Stimulated activated CD8-positive, alpha-beta memory T cell treated with anti-CD3 and anti-CD28 coated beads, Interleukin-15, amount 100 ng/mL, for 48 hours (primary cell): ENCODE measurements around the gene DAPL1.

Source experiments
- DNase-seq, 2 donors: peaks; one replicate each; pipeline ENCODE4 v3.0.0-alpha.2; 2020; ENCODE audit warnings: low read depth in 2 of 2

DAPL1 gene

GRCh38 chr2:158777077-158777476, 18.0 kb upstream of the DAPL1 start:
- DNase-seq, result no peak

DNA sequence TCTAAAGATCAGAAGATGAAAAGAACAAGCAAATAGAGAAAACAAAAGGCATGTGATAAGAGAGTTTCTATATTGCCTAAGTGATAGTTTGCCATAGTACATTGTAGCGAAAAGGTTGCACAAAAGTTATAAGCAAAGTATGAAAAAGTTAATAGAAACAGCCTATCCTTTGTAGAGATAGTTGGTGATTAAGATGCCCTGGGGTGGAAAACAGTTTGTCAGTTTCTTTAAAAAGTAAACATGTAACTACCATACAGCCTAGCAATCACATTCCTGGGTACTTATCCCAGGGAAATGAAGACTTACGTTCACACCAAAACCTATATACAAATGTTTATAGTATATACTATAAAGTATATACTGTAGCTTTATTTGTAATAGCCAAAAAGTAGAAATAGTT, 16.9 kb upstream of the DAPL1 start:
- no peak for DNase-seq

DNA sequence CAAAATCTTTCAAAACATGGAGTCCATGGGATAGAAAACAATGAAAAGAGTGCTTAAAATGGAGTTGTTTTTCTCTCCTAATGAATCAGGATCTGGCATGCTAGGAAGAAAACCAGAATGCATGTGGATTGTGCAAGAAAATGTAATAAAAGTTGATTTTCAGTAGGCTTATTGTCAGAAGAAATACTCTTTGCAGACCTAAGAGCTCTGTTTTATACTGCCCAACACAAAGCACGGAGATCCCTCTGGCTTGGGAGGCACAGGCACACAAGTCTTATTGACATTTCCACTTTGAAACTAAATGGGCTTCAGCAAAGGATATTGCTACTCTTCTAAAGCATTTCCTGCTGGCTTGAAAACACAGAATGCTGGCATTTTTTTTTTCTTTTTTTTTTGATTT, 15.5 kb upstream of the DAPL1 start:
- no peak for DNase-seq

DNA sequence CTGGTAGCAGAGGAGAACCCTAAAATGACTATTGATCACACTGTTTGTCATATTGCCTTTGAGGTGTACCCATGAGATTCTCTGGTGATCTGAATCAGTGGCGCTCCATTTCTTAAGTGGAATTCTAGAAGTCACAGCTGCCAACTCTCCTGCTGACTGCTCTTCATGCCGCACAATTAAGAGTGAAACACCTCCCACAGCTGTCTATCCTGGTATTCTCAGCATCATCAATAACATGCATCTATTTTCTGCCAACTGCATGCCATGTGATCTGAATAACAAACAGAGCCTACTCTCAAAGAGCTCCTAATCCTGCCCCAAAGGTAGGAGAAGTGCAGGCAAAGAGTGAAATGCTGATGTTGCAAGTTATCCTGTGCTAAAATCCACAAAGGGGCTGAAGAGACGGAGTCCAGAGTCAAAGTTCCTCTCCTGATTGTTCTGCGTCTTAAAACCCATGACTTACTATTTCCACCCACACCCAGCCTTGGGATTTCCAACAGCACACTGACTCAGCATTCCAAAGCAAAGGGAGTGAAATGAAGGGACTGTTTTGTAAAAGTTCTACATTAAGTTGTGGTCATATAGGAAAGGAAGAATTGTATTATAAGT, 13.7 kb upstream of the DAPL1 start:
- no peak for DNase-seq

- no peak for DNase-seq
These were observed 13.0 kb upstream of the DAPL1 start for GRCh38 chr2:158782136-158782535.

DNA sequence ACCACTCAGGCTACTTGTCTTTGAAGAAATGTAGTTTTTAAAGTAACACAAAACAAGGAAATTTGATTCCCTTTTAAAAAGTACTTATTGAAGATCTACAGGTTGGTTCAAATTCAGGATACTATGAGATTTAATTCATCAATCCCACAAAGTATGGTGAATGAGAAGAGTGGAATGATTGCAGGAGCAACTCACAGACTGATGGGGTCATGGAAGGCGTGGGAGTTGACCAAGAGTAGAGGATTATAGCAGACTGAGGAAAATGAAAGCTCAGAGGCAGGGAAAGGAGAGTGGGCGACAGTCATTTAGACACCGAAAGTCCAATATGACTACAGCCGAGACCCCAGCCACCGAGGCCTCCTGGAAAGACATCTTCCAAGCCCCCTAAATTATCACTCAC, 12.5 kb upstream of the DAPL1 start:
- no peak for DNase-seq

GRCh38 chr2:158783923-158784322, 11.2 kb upstream of the DAPL1 start:
- DNase-seq, result no peak

DNA sequence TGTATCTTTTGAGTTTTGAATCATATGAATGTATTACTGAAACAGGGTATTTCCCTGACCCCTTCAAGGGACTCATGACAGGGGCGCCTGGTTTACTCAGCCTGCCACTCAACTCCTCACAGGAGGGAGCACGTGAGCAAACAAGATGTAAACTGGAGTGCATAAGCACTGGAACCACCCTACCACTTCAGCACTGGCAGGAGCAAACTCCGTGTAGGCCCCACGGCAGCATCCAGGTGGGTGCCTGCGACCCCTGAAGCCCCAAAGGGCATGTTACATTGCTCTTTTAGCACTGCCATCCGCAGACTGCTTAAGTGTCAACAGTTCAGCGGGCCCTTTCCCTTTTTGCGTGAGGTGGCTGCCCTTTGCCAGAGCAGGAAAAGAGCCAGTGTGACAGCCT, 8.2 kb upstream of the DAPL1 start:
- no peak for DNase-seq

GRCh38 chr2:158788951-158789350, 6.2 kb upstream of the DAPL1 start:
- no peak for DNase-seq

GRCh38 chr2:158796652-158797051, 1.5 kb downstream of the DAPL1 start:
- no peak for DNase-seq

GRCh38 chr2:158797963-158798700, 3.0 kb downstream of the DAPL1 start:
- DNase-seq, result no peak

DNA sequence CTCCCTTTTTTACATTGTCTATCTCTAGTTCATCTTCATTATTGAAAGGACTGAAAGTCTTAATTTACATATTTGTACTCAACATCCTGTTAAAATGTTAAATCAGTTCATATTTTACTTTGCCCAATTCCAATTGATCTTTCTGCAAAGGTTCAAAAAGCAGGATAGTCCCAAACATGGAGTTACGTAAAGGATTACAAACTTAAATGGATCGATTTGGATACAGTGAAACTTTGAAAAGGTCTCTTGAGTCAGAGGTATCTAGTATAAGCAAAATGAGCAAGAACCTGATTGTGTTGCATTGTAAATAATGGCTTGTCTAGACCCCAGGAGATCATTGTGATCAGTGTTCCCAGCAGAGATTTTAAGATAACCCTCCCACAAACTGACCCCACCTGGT, 4.1 kb downstream of the DAPL1 start:
- no peak for DNase-seq

- DNase-seq, result no peak
These were observed 8.4 kb downstream of the DAPL1 start for GRCh38 chr2:158803506-158803905.

- no peak for DNase-seq
These were observed 10.1 kb downstream of the DAPL1 start for GRCh38 chr2:158805255-158805654.

DNA sequence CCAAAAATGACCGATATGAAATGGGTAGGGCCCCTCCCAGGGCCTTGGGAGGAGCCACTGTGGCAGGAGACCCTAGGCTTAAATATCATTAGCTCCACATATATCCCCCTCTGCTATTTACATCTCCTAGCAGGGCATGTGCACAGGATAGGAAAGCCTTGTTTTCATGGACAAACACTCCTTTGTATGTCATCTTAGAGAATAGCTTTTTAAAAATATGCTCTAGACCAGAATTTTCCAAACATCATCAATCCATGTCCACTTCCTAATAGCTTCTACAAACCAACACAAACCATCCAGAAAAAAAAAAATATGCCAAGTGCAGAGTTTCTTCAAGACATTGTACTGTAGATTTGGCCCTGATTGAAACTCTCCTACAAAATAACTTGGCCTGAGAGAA, 10.8 kb downstream of the DAPL1 start:
- no peak for DNase-seq

- DNase-seq, result no peak
These were observed 11.8 kb downstream of the DAPL1 start for GRCh38 chr2:158806941-158807340.

DNA sequence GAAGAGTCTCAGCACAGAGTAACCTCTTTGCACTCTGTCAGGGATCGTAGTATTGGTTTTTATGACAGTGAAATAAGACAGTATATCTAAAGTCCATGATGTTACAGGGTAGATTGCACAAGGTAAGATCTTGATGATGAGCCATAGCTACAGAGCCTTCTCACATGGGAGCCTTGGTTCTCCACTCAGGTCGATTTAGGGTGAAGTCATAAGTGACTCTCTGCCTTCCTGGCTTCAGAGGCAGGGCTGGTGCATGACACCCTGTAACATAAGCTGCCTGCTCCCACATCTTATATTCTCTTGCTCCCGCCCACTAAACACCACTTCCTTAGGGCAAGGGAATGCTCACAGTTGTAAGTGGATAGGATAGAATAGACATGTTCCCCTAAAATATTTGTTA, 13.3 kb downstream of the DAPL1 start:
- no peak for DNase-seq

GRCh38 chr2:158809816-158810215, 14.7 kb downstream of the DAPL1 start:
- no peak for DNase-seq

DNA sequence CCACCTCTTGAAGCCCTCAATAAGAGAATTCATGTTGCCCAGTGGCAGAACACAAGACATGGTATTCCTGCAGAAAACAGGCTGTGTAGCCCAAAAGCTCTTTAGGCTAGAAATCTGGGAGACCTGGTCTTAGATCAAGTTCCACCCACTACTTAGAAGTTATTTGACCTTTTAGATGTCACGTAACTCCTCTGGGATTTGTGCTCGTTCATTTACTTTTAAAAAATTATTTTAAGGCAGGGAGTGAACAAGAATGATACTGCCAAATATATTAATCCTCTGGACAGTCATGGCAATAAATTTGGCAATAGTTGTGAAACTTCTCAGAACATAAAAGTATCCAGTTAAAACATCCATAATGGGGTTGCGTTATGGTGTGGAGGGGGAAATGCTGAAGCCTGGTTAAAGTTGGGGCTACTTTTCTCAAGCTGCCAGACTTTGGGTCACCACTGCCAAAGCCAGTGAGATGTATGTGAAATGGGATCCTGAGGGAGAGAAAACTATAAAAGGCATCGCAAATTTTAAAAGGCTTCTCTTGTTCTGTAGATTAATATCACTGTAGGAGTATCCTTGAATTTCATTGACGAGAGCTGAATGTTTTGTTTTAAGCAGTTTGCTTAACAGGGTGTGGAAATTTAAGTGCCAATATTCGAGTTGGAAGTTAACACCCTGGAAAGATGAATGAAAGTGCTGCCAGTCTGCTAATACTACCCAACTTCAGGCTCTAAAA, 15.8 kb downstream of the DAPL1 start:
- DNase-seq, result no peak

DNA sequence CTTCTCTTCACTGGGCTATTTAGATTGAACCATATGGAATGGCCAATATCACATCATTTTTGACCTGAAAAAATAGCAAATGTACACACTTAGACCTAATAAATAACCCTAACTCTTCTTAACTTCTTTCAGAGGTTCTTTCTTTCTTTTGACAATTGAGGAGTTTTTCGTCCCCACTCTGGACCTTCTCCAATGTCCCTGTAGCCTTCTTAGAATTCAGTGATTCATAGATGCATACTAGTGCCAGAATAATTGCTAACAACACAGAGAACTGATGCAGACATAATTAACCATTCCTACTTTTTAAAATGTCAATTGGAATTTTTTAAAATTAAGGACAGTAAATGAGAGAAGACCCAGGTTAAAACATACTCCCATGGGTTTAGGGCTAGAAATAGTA, 20.0 kb downstream of the DAPL1 start:
- DNase-seq, result no peak

GRCh38 chr2:158815658-158816057, 20.5 kb downstream of the DAPL1 start:
- no peak for DNase-seq

DNA sequence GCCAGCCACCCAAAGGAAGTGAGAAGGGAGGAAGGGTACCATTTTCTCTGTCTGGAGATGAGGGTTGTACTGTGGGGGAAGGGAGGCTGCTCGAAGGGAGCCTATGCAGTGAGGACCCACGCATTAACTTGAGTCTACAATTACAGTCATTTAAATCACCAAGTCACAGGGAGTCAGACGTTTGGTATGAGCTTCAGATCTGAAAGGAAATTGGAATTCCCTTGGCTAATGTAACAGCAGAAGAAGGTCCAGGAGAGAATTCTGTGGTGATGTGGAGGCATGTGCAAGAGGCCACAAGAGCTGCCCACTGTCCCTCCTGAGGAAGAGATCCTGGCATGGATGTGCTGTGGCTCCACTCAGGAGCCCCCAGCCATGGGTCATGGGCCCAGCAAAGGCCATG, 22.5 kb downstream of the DAPL1 start:
- DNase-seq, result no peak

- no peak for DNase-seq
These were observed 23.4 kb downstream of the DAPL1 start for GRCh38 chr2:158818511-158818910.
